ENCODE results near the gene ALOXE3. TPM values are rescaled to one million over a fixed set of nuclear protein-coding genes. Genes with fewer than 3 reads are reported as not detected.

ALOXE3 gene
- total RNA-seq, 1 experiment from 2014 or later = 0.13 TPM

DNA sequence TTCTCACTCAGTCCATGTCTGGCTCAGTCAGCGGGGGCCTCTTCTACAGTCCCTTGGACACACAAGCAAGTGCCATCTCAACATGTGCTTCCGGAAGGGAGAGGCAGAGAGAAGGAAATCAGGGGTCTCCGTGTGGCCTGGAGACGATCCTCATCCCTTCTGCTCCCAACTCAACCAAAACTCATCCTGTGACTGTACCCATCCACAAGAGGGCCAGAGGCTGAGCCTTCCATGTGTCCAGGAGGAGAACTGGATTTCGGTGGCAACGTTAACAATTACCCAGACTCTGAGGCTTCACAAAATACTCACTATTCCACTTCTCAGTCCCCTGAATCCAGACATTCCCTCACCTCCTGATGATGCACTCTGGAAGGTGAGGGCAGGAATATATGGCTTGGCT lies 23.0 kb downstream of the ALOXE3 start:
- no peak for DNase-seq
- H3K23ac ChIP-seq (ENCODE audit: insufficient read length, low read depth, low read length) = no peak overlapping the region
- H3K14ac ChIP-seq (ENCODE audit: insufficient read depth, low read length) = no peak overlapping the region
- no peak overlapping the region for H2AFZ ChIP-seq (ENCODE audit: low read length)
- Mint-ChIP-seq H3K36me3 (ENCODE audit: insufficient read depth in 1 of 3, low read depth in 3 of 3) (no peaks in the 10 kb centered on the region; a peak in 1 of 7 replicates), H3K27me3 (ENCODE audit: low read depth) (peaks cover 41% of the 10 kb centered on the region), H3K4me1 (peaks cover 8% of the 10 kb centered on the region in 2 experiments), H3K9me3 (no peaks in the 10 kb centered on the region; a peak in 1 of 5 replicates), H3K27ac (no peak overlapping the region), H3K4me3 (no peak overlapping the region)
- no peak overlapping the region for H3K9ac ChIP-seq (ENCODE audit: extremely low read depth, insufficient read length, low read length)
- WGBS (ENCODE audit: extremely low coverage, insufficient read length, low lambda C conversion rate) = no CpG with 5 or more reads among the region's 6 CpGs
- TF ChIP-seq, protein P1, sequence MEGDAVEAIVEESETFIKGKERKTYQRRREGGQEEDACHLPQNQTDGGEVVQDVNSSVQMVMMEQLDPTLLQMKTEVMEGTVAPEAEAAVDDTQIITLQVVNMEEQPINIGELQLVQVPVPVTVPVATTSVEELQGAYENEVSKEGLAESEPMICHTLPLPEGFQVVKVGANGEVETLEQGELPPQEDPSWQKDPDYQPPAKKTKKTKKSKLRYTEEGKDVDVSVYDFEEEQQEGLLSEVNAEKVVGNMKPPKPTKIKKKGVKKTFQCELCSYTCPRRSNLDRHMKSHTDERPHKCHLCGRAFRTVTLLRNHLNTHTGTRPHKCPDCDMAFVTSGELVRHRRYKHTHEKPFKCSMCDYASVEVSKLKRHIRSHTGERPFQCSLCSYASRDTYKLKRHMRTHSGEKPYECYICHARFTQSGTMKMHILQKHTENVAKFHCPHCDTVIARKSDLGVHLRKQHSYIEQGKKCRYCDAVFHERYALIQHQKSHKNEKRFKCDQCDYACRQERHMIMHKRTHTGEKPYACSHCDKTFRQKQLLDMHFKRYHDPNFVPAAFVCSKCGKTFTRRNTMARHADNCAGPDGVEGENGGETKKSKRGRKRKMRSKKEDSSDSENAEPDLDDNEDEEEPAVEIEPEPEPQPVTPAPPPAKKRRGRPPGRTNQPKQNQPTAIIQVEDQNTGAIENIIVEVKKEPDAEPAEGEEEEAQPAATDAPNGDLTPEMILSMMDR (conservative IDR thresholded peaks at IDR 0.05) = 0 out of 3 replicates have a peak, but pooled peaks have one; percentile 17
- H4K91ac ChIP-seq (ENCODE audit: insufficient read length, low read depth, low read length) = no peak overlapping the region
- no peaks in the 10 kb centered on the region for H3K9me3 ChIP-seq (ENCODE audit: control insufficient read depth, low read depth, low read length)
- H2BK20ac ChIP-seq (ENCODE audit: low read depth, low read length, poor library complexity, severe bottlenecking) = no peak overlapping the region
- no peak overlapping the region for H4K8ac ChIP-seq (replicated peaks; ENCODE audit: insufficient read length, low read depth, low read length)
- no peak overlapping the region for H2BK15ac ChIP-seq (ENCODE audit: low read depth, low read length)
- H3K18ac ChIP-seq (ENCODE audit: insufficient read length, low read depth, low read length) = no peak overlapping the region
- H3K79me1 ChIP-seq (ENCODE audit: insufficient read depth, low read depth, low read length, poor library complexity, severe bottlenecking) = no peaks in the 10 kb centered on the region
- H2AK5ac ChIP-seq (ENCODE audit: insufficient read length, low read length) = no peak overlapping the region
- no peaks in the 10 kb centered on the region for H3K79me2 ChIP-seq (ENCODE audit: insufficient read depth, low read length)
- H3K4me2 ChIP-seq (ENCODE audit: insufficient read depth, insufficient read length, low read length) = no peak overlapping the region
- no peaks in the 10 kb centered on the region for H3K27me3 ChIP-seq (ENCODE audit: insufficient read depth, low read length)
- no peak overlapping the region for H3T11ph ChIP-seq (ENCODE audit: low read length)
- no peak overlapping the region for H2BK12ac ChIP-seq (ENCODE audit: insufficient read length, low read depth, low read length)
- H2BK120ac ChIP-seq (ENCODE audit: low read depth, low read length, poor library complexity, severe bottlenecking) = no peak overlapping the region
- H3K27ac ChIP-seq (ENCODE audit: insufficient read length, low read depth, low read length) = no peak overlapping the region
- H3K23me2 ChIP-seq (ENCODE audit: insufficient read length, low read depth, low read length, poor library complexity, severe bottlenecking) = no peaks in the 10 kb centered on the region
- no peak overlapping the region for H3K56ac ChIP-seq (ENCODE audit: insufficient read length, low read depth, low read length)
- no peaks in the 10 kb centered on the region; the same call in 1 of the 2 replicates for H3K4me1 ChIP-seq (ENCODE audit: insufficient read depth, low read length)
- no peaks in the 10 kb centered on the region for H4K20me1 ChIP-seq (ENCODE audit: control insufficient read depth, insufficient read depth, insufficient read length)
- no peak overlapping the region for H2BK5ac ChIP-seq (ENCODE audit: insufficient read length, low read length)
- no peak overlapping the region for H3K4ac ChIP-seq (ENCODE audit: low read depth, low read length)
- no peak overlapping the region for H4K5ac ChIP-seq (ENCODE audit: insufficient read length, low read depth, low read length)

Measured in H9 (cell line).